HG02885 (cell line): ENCODE results near the gene EXOSC2.

Experiments
- ATAC-seq: cut with Tn5 transposase; IDR thresholded peaks from one replicate; pipeline ENCODE4 v1.9.1; 2021; ENCODE audit warnings: mild to moderate bottlenecking; ENCODE audit not compliant: unreplicated experiment, poor library complexity

Gene EXOSC2

GRCh38 chr9:130692321-130692720, 1.3 kb upstream of the EXOSC2 start:
- ATAC-seq = no peak

DNA sequence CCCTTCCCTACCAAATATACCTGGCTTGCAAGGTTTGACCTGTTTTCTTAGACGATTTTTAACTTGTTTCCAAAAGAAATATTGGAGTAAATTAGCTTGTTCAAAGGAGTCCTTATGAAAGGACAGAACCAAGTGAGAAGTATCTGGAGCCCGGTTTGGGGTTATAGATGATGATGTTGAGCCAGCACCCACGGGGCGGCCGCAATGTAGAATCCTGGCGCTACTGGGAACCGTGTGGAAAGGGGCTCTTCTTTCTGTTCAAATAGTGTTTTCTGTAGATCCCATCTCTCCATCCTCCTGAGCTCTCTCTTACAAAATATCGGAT, 517 bp upstream of the EXOSC2 start:
- no peak for ATAC-seq

- ATAC-seq = no peak
Observed at GRCh38 chr9:130694205-130694604, 625 bp downstream of the EXOSC2 start.

- ATAC-seq = no peak
Observed at GRCh38 chr9:130696139-130696650, 2.6 kb downstream of the EXOSC2 start.

DNA sequence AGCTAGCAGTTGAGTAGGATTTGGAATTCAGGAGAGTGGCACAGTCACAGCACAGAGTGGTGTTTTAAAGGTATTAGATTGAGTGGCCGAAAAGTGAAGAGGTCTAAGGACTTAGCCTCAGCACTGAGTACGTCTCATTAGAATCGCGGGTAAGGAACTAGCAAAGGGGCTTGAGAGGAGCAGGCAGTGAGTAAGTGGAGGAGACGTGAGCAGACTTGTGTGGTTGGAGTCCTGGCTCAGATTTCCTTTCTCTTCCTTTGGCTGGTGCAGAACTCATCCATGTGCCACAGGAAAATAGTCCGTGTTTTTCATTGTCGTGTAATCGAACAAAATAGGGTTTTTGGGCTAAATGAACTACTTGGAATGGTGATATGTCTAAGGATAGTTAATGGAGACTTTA, 3.4 kb downstream of the EXOSC2 start:
- no peak for ATAC-seq

DNA sequence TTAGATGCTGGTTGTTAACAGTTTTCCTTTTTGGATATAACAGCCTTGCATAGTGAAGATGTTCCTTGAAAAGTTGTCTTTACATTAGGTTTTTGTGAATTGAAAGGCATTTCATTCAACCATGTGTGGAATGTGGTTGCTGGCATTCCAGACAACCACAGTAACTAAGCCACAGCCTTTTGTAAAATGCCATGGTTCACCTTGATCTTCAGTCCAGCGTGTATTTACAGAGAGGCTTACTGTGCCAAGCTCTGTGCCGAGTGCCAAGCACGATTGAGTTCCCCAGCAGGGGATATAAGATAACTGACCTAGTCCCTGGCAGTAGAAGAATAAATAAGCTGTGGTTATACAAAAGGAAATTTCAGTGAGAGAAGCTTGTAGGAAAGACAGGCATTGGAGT, 4.9 kb downstream of the EXOSC2 start:
- no peak for ATAC-seq

GRCh38 chr9:130699047-130699446, 5.5 kb downstream of the EXOSC2 start:
- ATAC-seq = no peak

DNA sequence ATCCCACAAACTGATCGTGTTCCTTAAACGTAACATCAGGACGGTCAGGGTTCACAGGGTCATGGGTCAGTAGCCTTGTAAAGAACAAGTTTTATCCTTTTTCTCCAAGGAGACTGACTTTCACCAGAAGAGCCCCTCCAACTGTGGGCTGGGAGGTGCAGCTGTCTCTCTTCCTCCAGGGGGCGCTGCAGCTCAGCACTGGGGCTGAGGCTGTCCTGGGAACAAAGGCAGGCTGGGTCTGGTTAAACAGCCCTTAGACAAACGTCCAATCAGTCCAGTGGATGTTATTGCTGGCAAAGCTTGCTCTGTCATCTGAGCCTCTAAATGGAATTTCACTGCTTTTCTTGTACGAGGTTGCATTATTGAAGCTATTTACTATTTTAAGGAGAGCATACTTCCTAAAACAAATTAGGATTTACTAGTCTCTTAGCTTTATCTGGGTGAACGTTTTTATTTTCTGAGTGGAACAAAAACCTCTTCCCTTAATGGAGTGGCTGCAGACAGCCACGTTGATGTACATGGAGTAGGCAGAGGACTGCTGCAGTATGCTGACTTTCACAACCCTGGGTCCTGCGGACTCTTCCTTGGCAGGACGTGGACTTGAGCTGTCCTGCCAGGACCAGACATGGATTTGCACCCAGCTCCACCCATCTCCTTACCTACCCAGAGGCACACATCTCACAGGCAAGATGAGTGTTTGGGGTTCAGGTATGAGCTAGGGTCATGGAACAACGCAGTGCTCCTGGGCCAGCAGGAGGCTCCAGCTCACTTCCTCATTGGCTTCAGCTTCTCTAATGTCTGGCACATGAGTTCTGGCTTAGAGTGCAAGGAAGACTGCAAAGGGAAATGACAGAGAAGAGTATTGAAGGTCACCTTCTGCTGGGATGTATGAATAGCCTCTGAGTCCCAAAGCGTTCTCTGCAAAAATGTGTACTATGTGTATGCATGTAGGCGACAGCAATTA, 7.8 kb downstream of the EXOSC2 start:
- no peak for ATAC-seq

GRCh38 chr9:130703501-130703900, 9.9 kb downstream of the EXOSC2 start:
- no peak for ATAC-seq

DNA sequence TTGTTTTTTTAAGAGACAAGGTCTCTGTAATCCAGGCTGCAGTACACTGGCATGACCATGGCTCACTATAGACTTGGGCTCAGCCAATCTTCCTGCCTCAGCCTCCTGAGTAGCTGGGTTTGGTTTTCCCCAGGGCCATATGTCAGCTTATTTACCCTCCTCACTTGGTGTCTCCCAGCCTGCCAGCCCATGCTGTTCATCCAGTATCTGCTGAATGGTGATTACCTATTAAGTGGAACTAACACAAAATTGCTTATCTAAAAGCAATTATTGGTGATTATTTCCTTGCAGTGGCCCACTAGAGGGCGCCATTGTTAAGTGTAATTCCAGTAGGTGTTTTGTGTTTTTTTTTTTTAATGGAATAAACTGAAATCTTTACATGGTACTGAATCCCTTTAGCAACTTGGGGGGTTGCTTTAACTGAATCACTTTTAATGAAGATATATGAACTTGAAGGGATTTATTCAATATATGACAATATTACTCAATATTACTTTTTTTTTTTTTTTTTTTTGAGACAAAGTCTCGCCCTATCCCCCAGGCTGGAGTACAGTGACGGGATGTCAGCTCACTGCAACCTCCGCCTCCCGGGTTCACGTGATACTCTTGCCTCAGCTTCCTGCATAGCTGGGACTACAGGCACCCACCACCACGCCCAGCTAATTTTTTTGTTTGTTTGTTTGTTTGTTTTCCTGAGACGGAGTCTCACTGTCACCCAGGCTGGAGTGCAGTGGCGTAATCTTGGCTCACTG, 13.8 kb downstream of the EXOSC2 start:
- no peak for ATAC-seq

GRCh38 chr9:130710822-130711352, 17.3 kb downstream of the EXOSC2 start:
- ATAC-seq = no peak

- no peak for ATAC-seq
Observed at GRCh38 chr9:130711469-130711868, 17.9 kb downstream of the EXOSC2 start.

DNA sequence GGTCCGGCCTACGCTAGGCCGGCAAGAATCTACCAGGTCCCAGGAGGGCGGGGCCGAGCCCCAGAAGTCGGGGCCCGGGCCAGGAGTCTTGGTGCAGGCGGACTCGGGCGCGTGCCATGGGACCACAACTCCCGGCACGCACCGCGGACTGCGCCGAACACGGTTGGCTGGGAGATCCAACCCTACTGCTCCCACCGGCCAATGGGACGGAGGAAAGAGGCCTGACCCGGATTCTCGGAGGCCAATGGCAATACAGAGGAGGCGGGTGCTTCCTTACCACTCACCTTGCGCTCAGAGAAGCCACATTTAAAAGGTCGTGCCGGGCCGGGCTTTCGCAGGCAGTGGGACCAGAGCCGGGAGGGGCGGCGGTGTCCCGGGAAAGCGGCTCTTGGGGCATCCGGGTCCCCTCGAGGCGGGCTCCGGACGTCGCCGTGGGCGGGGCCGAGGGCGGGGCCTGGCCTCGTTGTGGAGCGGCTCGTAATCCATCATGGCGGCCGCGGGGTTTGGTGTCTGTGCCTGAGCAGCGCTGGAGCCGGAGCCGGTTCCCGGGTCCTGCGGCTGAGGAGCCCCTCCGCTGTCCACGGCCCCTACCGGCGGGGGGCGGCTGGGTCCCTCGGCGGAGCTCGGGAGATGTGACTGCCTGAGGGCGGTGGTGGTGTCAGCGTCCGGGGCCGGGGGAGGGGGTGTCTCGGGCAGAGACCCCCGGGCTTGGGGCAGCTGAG, 19.1 kb downstream of the EXOSC2 start:
- ATAC-seq = peak; percentile 95

GRCh38 chr9:130713286-130713960, 19.8 kb downstream of the EXOSC2 start:
- no peak for ATAC-seq

GRCh38 chr9:130714586-130715110, 21.1 kb downstream of the EXOSC2 start:
- ATAC-seq = no peak

GRCh38 chr9:130715270-130715669, 21.7 kb downstream of the EXOSC2 start:
- no peak for ATAC-seq

GRCh38 chr9:130718562-130718961, 25.0 kb downstream of the EXOSC2 start:
- ATAC-seq = no peak

GRCh38 chr9:130720762-130721161, 27.2 kb downstream of the EXOSC2 start:
- ATAC-seq = no peak

DNA sequence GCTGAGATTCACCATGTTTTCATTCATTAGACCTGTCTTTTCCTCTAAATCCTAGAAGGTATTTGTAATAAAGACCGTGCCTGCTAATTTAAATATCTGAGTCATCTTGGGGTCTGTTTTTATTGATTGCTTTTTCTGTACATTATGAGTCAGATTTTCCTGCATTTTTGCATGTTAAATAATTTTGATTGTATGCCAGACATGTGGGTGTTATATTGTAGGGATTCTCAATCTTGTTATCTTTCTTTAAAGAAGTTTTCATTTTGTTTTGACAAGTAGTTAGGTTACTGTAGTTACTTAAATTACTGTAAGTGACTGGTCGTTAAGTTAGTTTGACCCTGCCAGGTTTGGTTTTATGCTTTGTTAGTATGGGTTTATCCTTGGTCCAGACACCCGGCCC, 35.1 kb downstream of the EXOSC2 start:
- ATAC-seq = no peak

GRCh38 chr9:130729145-130729544, 35.6 kb downstream of the EXOSC2 start:
- ATAC-seq = no peak
